Measurements from ENCODE around the gene NPAS4. TPM values are rescaled to one million over a fixed set of nuclear protein-coding genes. Genes with fewer than 3 reads are reported as not detected.
"Not testable (repeated sequence)": the region's sequence is repeated elsewhere in the genome, so short reads cannot be mapped to it uniquely, and the experiment has no call there.

The NPAS4 gene
- total RNA-seq, 4 donors from 2014 or later: 0.19 TPM; not detected in 3

GRCh38 chr11:66454828-66455227, 34.0 kb downstream of the NPAS4 start:
- 61 to 72% methylated on average over 3 of the region's 3 CpGs for WGBS, 2 donors
- H3K4me3 ChIP-seq (ENCODE audit: low read depth, poor library complexity, severe bottlenecking): no peak overlapping the region
- intact Hi-C loops (cut with DNase I; ENCODE audit: low total_unique reads): no loop called here
- TF ChIP-seq, protein P1, sequence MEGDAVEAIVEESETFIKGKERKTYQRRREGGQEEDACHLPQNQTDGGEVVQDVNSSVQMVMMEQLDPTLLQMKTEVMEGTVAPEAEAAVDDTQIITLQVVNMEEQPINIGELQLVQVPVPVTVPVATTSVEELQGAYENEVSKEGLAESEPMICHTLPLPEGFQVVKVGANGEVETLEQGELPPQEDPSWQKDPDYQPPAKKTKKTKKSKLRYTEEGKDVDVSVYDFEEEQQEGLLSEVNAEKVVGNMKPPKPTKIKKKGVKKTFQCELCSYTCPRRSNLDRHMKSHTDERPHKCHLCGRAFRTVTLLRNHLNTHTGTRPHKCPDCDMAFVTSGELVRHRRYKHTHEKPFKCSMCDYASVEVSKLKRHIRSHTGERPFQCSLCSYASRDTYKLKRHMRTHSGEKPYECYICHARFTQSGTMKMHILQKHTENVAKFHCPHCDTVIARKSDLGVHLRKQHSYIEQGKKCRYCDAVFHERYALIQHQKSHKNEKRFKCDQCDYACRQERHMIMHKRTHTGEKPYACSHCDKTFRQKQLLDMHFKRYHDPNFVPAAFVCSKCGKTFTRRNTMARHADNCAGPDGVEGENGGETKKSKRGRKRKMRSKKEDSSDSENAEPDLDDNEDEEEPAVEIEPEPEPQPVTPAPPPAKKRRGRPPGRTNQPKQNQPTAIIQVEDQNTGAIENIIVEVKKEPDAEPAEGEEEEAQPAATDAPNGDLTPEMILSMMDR (IDR thresholded peaks at IDR 0.05): no peak
- TF ChIP-seq POLR2A (IDR thresholded peaks at IDR 0.05): no peak
- DNase-seq (ENCODE audit: low spot score in 2 of 2): no peak

DNA sequence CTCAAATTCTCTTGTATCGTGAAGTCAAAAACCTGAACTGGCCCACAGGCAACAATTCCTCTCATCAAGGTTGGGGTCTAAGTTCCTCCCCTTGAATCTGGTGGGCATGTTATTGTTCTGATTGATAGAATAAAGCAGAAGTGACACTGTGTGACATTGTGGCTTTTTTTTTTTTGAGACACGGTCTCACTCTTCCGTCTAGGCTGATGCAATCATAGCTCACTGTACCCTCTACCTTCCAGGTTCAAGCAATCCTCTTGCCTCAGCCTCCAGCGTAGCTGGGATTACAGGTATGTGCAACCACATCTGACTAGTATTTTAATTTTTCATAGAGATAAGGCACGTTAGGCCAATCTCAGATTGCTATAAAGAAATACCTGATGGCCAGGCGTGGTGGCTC, 37.0 kb downstream of the NPAS4 start:
- intact Hi-C loops (cut with DNase I; ENCODE audit: low total_unique reads): no loop called here
- TF ChIP-seq, protein P1 (IDR thresholded peaks at IDR 0.05): no peak
- TF ChIP-seq POLR2A (IDR thresholded peaks at IDR 0.05): no peak
- 89 to 93% methylated on average over 6 of the region's 6 CpGs for WGBS, 2 donors

DNA sequence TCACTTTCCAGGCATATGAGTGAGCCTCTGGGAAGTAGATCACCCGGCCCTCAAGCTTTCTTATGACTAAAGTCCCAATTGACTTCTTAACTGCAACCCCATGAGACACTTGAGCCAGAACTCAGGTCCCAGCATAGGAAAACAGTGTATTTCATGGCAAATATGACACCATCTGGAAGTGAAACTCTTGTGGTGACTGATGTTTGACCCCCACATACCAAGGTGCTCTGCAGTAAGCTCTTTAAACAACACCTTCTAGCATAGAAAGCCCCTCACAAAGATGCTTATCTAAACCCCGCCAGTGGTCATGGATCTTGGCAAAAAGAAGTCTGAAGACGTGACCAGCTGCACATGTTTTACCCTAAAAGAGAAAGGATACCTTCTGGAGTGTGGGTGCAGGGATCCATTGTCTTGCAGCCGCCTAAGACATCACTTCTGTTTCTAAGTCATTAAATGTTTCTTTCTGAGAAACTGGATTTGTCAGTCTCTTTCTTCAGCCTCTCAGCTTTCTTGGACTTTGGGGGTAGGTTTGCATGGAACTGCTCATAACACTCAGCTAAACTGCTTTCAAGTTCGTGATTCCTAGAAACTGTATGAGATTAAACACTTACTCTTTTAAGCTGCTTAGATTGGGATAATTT, 38.4 kb downstream of the NPAS4 start:
- 67 to 78% methylated on average over 5 of the region's 5 CpGs for WGBS, 2 donors
- no peak for DNase-seq (ENCODE audit: low spot score in 2 of 2)
- TF ChIP-seq POLR2A (IDR thresholded peaks at IDR 0.05): no peak
- TF ChIP-seq, protein P1 (IDR thresholded peaks at IDR 0.05): no peak
- H3K4me3 ChIP-seq (ENCODE audit: low read depth, poor library complexity, severe bottlenecking): no peak overlapping the region
- intact Hi-C loops (cut with DNase I; ENCODE audit: low total_unique reads): no loop called here

More for the DNA sequence above, 37.0 kb downstream of the NPAS4 start:
- H3K4me3 ChIP-seq (ENCODE audit: low read depth, poor library complexity, severe bottlenecking): no peak overlapping the region
- no peak for DNase-seq (ENCODE audit: low spot score in 2 of 2)

DNA sequence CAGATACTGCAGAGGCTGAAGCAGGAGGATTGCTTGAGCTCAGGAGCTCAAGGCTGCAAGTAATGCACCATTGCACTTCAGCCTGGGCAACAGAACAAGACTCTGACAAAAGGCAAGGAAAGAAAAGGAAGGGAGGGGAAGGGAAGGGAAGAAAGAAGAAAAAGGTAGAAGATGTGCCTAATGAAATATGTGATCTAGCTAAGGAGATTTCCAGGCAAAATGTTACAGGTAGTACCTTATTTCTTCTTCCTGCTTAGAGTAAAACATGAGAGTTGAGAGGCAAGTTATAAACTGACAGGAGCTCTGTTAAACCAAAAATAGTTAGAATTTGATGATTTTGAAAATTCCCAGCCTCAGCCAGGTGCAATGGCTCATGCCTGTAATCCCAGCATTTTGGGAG, 41.2 kb downstream of the NPAS4 start:
- no peak for DNase-seq (ENCODE audit: low spot score in 2 of 2)
- H3K4me3 ChIP-seq (ENCODE audit: low read depth, poor library complexity, severe bottlenecking): no peak overlapping the region
- intact Hi-C loops (cut with DNase I; ENCODE audit: low total_unique reads): no loop called here
- TF ChIP-seq, protein P1 (IDR thresholded peaks at IDR 0.05): no peak
- TF ChIP-seq POLR2A (IDR thresholded peaks at IDR 0.05): no peak

GRCh38 chr11:66462911-66463310, 42.1 kb downstream of the NPAS4 start:
- intact Hi-C loops (cut with DNase I; ENCODE audit: low total_unique reads): no loop called here
- no peak overlapping the region for H3K4me3 ChIP-seq (ENCODE audit: low read depth, poor library complexity, severe bottlenecking)
- 91% methylated on average over 3 of the region's 3 CpGs for WGBS, 2 donors
- TF ChIP-seq, protein P1 (IDR thresholded peaks at IDR 0.05): no peak
- TF ChIP-seq POLR2A (IDR thresholded peaks at IDR 0.05): no peak
- DNase-seq (ENCODE audit: low spot score in 2 of 2): no peak

DNA sequence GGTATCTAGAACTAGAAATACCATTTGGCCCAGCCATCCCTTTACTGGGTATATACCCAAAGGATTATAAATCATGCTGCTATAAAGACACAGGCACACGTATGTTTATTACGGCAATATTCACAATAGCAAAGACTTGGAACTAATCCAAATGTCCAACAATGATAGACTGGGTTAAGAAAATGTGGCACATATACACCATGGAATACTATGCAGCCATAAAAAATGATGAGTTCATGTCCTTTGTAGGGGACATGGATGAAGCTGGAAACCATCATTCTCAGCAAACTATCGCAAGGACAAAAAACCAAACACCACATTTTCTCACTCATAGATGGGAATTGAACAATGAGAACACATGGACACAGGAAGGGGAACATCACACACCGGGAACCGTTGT, 43.3 kb downstream of the NPAS4 start:
- WGBS, 2 donors: 87 to 90% methylated on average over 5 of the region's 5 CpGs
- DNase-seq (ENCODE audit: low spot score in 2 of 2); intact Hi-C loops (cut with DNase I; ENCODE audit: low total_unique reads); H3K4me3 ChIP-seq (ENCODE audit: low read depth, poor library complexity, severe bottlenecking): not testable (repeated sequence)

Data from lower leg skin (tissue), 4 donors.